ENCODE measurements around the gene GRIK3. TPM values are rescaled to one million over a fixed set of nuclear protein-coding genes. Genes with fewer than 3 reads are reported as not detected.
"Not testable (repeated sequence)": the region's sequence is repeated elsewhere in the genome, so short reads cannot be mapped to it uniquely, and the experiment has no call there.

GRIK3 gene
- total RNA-seq, 6 experiments from 2014 or later, result not detected

GRCh38 chr1:36911561-36912364 lies 122.6 kb downstream of the GRIK3 start:
- no peak overlapping the region for H3K27ac Mint-ChIP-seq

GRCh38 chr1:36910886-36911540 lies 123.3 kb downstream of the GRIK3 start:
- Mint-ChIP-seq H3K27me3 (ENCODE audit: insufficient read depth) (no peaks in the 10 kb centered on the region; the same call in 1 of the 2 replicates), H3K4me1 (ENCODE audit: low read depth) (no peaks in the 10 kb centered on the region), H3K9me3 (peaks cover 76% of the 10 kb centered on the region), H3K4me3 (no peak overlapping the region), H3K36me3 (ENCODE audit: low read depth) (peaks cover 15% of the 10 kb centered on the region), H3K27ac (no peak overlapping the region)
- no peak for TF ChIP-seq CTCF (IDR thresholded peaks at IDR 0.05)
- no peak for DNase-seq

More at GRCh38 chr1:36911561-36912364, 122.6 kb downstream of the GRIK3 start:
- Mint-ChIP-seq H3K27me3 (ENCODE audit: insufficient read depth) (no peaks in the 10 kb centered on the region; the same call in 1 of the 2 replicates), H3K4me3 (no peak overlapping the region), H3K9me3 (peaks cover 73% of the 10 kb centered on the region), H3K4me1 (ENCODE audit: low read depth) (no peaks in the 10 kb centered on the region), H3K36me3 (ENCODE audit: low read depth) (peaks cover 16% of the 10 kb centered on the region)
- no peak for TF ChIP-seq CTCF (IDR thresholded peaks at IDR 0.05)
- DNase-seq, result no peak

- no peaks in the 10 kb centered on the region; the same call in 1 of the 2 replicates for H3K27me3 Mint-ChIP-seq (ENCODE audit: insufficient read depth)
- H3K4me3 Mint-ChIP-seq, result no peak overlapping the region
- no peak overlapping the region for H3K27ac Mint-ChIP-seq
- TF ChIP-seq CTCF (IDR thresholded peaks at IDR 0.05), result no peak
- H3K36me3 Mint-ChIP-seq (ENCODE audit: low read depth), result peaks cover 10% of the 10 kb centered on the region; the same call in 1 of the 2 replicates
- H3K4me1 Mint-ChIP-seq (ENCODE audit: low read depth), result no peaks in the 10 kb centered on the region
- DNase-seq, result no peak
- peaks cover 69% of the 10 kb centered on the region for H3K9me3 Mint-ChIP-seq
Observed at GRCh38 chr1:36909946-36910725, 124.2 kb downstream of the GRIK3 start.

- Mint-ChIP-seq H3K9me3 (peaks cover 66% of the 10 kb centered on the region), H3K36me3 (ENCODE audit: low read depth) (peaks cover 10% of the 10 kb centered on the region; the same call in 1 of the 2 replicates)
- H3K27ac Mint-ChIP-seq; H3K4me3 Mint-ChIP-seq; H3K27me3 Mint-ChIP-seq (ENCODE audit: insufficient read depth); DNase-seq; H3K4me1 Mint-ChIP-seq (ENCODE audit: low read depth): not testable (repeated sequence)
Observed at GRCh38 chr1:36909359-36909758, 125.0 kb downstream of the GRIK3 start.

GRCh38 chr1:36908096-36908495 lies 126.2 kb downstream of the GRIK3 start:
- TF ChIP-seq CTCF (IDR thresholded peaks at IDR 0.05), result no peak
- DNase-seq, result no peak
- Mint-ChIP-seq H3K27me3 (ENCODE audit: insufficient read depth) (no peaks in the 10 kb centered on the region; the same call in 1 of the 2 replicates), H3K36me3 (ENCODE audit: low read depth) (peaks cover 10% of the 10 kb centered on the region; the same call in 1 of the 2 replicates), H3K27ac (no peak overlapping the region), H3K4me3 (no peak overlapping the region), H3K9me3 (peaks cover 59% of the 10 kb centered on the region), H3K4me1 (ENCODE audit: low read depth) (no peaks in the 10 kb centered on the region)

Measured in HFFc6 (cell line).